Mammary epithelial cell (primary cell): ENCODE data around the gene WARS2.

ENCODE experiments used
- EZH2 ChIP-seq: IDR thresholded peaks from 2 replicates; pipeline ENCODE4 v1.6.1; 2012; ENCODE audit warnings: low read length, inconsistent platforms, borderline replicate concordance
- TF ChIP-seq, protein P1 (sequence below), 2 donors: IDR thresholded peaks in 1 of 2; conservative IDR thresholded peaks in 1 of 2; 2 replicates each; pipeline ENCODE4 v1.5.1; 2011 to 2012; ENCODE audit warnings: inconsistent platforms in 2 of 2, low read length in 2 of 2, mild to moderate bottlenecking in 2 of 2, control low read depth in 1 of 2, low read depth in 1 of 2; ENCODE audit not compliant: insufficient read depth in 1 of 2; ENCODE audit errors: extremely low read depth in 1 of 2

DNA sequence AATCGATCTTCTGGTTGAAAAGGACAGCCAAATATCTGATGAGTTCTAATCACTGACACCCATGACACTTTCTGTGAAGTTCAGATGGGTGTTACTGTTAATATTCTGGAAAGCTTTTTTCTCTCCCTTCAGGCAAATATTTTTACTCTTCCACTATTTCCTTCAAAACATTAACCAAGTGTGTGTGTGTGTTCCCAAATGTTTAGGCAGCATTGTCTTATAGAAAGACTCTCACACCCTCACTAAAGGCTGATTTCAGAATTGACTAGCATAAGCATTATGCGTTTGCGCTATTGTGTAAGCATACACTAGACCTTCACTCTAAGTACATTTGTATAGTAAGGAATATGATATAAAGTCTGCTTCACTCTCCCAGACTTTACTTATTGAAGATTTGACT lies 24.7 kb downstream of the WARS2 start:
- TF ChIP-seq EZH2: no peak
- TF ChIP-seq, protein P1, sequence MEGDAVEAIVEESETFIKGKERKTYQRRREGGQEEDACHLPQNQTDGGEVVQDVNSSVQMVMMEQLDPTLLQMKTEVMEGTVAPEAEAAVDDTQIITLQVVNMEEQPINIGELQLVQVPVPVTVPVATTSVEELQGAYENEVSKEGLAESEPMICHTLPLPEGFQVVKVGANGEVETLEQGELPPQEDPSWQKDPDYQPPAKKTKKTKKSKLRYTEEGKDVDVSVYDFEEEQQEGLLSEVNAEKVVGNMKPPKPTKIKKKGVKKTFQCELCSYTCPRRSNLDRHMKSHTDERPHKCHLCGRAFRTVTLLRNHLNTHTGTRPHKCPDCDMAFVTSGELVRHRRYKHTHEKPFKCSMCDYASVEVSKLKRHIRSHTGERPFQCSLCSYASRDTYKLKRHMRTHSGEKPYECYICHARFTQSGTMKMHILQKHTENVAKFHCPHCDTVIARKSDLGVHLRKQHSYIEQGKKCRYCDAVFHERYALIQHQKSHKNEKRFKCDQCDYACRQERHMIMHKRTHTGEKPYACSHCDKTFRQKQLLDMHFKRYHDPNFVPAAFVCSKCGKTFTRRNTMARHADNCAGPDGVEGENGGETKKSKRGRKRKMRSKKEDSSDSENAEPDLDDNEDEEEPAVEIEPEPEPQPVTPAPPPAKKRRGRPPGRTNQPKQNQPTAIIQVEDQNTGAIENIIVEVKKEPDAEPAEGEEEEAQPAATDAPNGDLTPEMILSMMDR (conservative IDR thresholded peaks at IDR 0.05 in 1 of 2, IDR thresholded peaks at IDR 0.05 in 1 of 2; ENCODE audit: extremely low read depth in 1 of 2, insufficient read depth in 1 of 2, low read depth in 1 of 2, low read length in 2 of 2): no peak
